ENCODE results near the gene ZBTB20. TPM values are rescaled to one million over a fixed set of nuclear protein-coding genes. Genes with fewer than 3 reads are reported as not detected.

ZBTB20 gene
- total RNA-seq, 6 experiments from 2014 or later = 8.0 to 14.1 (median 10.4) TPM

GRCh38 chr3:115038817-115039216 is 108.3 kb downstream of the ZBTB20 start:
- DNase-seq = no peak
- H3K27ac Mint-ChIP-seq = no peak overlapping the region
- no peaks in the 10 kb centered on the region; the same call in 1 of the 2 replicates for H3K27me3 Mint-ChIP-seq (ENCODE audit: insufficient read depth)
- H3K4me1 Mint-ChIP-seq (ENCODE audit: low read depth) = peaks cover 38% of the 10 kb centered on the region
- TF ChIP-seq, protein P1, sequence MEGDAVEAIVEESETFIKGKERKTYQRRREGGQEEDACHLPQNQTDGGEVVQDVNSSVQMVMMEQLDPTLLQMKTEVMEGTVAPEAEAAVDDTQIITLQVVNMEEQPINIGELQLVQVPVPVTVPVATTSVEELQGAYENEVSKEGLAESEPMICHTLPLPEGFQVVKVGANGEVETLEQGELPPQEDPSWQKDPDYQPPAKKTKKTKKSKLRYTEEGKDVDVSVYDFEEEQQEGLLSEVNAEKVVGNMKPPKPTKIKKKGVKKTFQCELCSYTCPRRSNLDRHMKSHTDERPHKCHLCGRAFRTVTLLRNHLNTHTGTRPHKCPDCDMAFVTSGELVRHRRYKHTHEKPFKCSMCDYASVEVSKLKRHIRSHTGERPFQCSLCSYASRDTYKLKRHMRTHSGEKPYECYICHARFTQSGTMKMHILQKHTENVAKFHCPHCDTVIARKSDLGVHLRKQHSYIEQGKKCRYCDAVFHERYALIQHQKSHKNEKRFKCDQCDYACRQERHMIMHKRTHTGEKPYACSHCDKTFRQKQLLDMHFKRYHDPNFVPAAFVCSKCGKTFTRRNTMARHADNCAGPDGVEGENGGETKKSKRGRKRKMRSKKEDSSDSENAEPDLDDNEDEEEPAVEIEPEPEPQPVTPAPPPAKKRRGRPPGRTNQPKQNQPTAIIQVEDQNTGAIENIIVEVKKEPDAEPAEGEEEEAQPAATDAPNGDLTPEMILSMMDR (IDR thresholded peaks at IDR 0.05) = no peak
- H3K4me3 Mint-ChIP-seq = no peak overlapping the region
- peaks cover 7% of the 10 kb centered on the region; the same call in 1 of the 2 replicates for H3K9me3 Mint-ChIP-seq
- 0 out of 2 replicates have a peak, but pooled peaks cover 5% of the 10 kb centered on the region for H3K36me3 Mint-ChIP-seq (ENCODE audit: low read depth)

GRCh38 chr3:115022835-115023398 is 124.2 kb downstream of the ZBTB20 start:
- H3K4me1 Mint-ChIP-seq (ENCODE audit: low read depth) = no peaks in the 10 kb centered on the region
- H3K9me3 Mint-ChIP-seq = no peaks in the 10 kb centered on the region
- H3K4me3 Mint-ChIP-seq = no peak overlapping the region
- no peak for DNase-seq
- TF ChIP-seq, protein P1 (IDR thresholded peaks at IDR 0.05) = no peak
- H3K27me3 Mint-ChIP-seq (ENCODE audit: insufficient read depth) = no peaks in the 10 kb centered on the region; the same call in 1 of the 2 replicates
- H3K27ac Mint-ChIP-seq = no peak overlapping the region
- H3K36me3 Mint-ChIP-seq (ENCODE audit: low read depth) = no peaks in the 10 kb centered on the region

DNA sequence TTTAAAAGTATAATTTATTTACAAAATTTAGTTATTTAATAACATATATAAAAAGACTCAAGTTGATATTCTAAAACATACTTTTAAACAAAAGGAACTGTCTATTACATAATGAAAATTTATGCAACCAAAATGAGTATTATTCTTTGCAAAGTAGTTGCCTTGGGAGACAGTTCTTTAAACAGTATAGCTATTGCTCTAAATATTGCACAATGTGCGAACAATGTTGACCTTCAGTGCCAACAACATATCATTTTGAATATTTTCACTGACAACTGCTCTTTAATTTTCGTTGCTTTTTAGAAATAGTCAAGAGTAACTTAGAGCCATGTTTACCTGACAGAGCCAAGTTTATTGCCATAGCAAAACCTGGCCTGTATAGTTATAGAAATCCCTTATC is 124.9 kb downstream of the ZBTB20 start:
- DNase-seq = no peak
- no peaks in the 10 kb centered on the region; the same call in 1 of the 2 replicates for H3K27me3 Mint-ChIP-seq (ENCODE audit: insufficient read depth)
- H3K27ac Mint-ChIP-seq = no peak overlapping the region
- H3K9me3 Mint-ChIP-seq = no peaks in the 10 kb centered on the region
- no peaks in the 10 kb centered on the region for H3K36me3 Mint-ChIP-seq (ENCODE audit: low read depth)
- TF ChIP-seq, protein P1 (IDR thresholded peaks at IDR 0.05) = no peak
- H3K4me1 Mint-ChIP-seq (ENCODE audit: low read depth) = no peaks in the 10 kb centered on the region
- no peak overlapping the region for H3K4me3 Mint-ChIP-seq

DNA sequence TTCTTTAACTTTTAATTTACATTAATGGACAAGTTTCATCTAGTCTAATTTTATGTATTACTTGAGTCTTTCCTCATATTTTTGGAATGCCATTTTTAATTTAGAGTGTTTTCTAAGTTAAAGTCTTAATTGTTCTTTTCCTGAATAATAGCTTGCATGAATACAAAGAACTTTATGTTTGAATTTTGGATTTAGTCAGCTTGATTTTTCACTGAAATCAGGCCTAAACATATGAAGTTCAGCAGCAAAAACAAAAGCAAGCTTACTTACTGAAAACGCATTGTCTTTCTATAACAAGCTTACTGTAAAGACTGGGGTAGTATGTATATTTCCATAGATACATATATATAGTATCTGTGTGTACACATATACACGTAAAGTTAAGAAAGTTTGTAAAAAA is 126.0 kb downstream of the ZBTB20 start:
- 0 out of 2 replicates have a peak, but pooled peaks cover 4% of the 10 kb centered on the region for H3K36me3 Mint-ChIP-seq (ENCODE audit: low read depth)
- H3K4me1 Mint-ChIP-seq (ENCODE audit: low read depth) = no peaks in the 10 kb centered on the region
- peaks cover 4% of the 10 kb centered on the region; the same call in 1 of the 2 replicates for H3K9me3 Mint-ChIP-seq
- TF ChIP-seq, protein P1 (IDR thresholded peaks at IDR 0.05) = no peak
- DNase-seq = no peak
- H3K4me3 Mint-ChIP-seq = no peak overlapping the region
- no peak overlapping the region for H3K27ac Mint-ChIP-seq
- H3K27me3 Mint-ChIP-seq (ENCODE audit: insufficient read depth) = no peaks in the 10 kb centered on the region; the same call in 1 of the 2 replicates

- H3K27me3 Mint-ChIP-seq (ENCODE audit: insufficient read depth) = no peaks in the 10 kb centered on the region; the same call in 1 of the 2 replicates
- TF ChIP-seq, protein P1 (IDR thresholded peaks at IDR 0.05) = no peak
- H3K36me3 Mint-ChIP-seq (ENCODE audit: low read depth) = 0 out of 2 replicates have a peak, but pooled peaks cover 4% of the 10 kb centered on the region
- no peak for DNase-seq
- H3K4me1 Mint-ChIP-seq (ENCODE audit: low read depth) = no peaks in the 10 kb centered on the region
- no peak overlapping the region for H3K4me3 Mint-ChIP-seq
- no peak overlapping the region for H3K27ac Mint-ChIP-seq
- H3K9me3 Mint-ChIP-seq = peaks cover 4% of the 10 kb centered on the region; the same call in 1 of the 2 replicates
Observed at GRCh38 chr3:115019900-115020299, 127.2 kb downstream of the ZBTB20 start.

Data from HFFc6 (cell line).